C4-2B (cell line): ENCODE results near the gene DUS3L.

Source experiments
- CTCF ChIP-seq: fragments of 450-650 bp; conservative IDR thresholded peaks from 2 replicates; pipeline ENCODE4 v1.5.1; 2017; ENCODE audit warnings: mild to moderate bottlenecking
- ZFX ChIP-seq: fragments of 450-650 bp; IDR thresholded peaks from 2 replicates; pipeline ENCODE4 v1.6.1; 2017

- TF ChIP-seq CTCF (no peak), ZFX (no peak)
These were observed 18.5 kb upstream of the DUS3L start for GRCh38 chr19:5809469-5809868.
